Endothelial cell of umbilical vein (primary cell): Measurements from ENCODE around the gene MYADML2.

Experiments
- EZH2 ChIP-seq: IDR thresholded peaks from 2 replicates; pipeline ENCODE4 v1.6.1; 2012; ENCODE audit warnings: borderline replicate concordance, low read depth, mild to moderate bottlenecking, moderate library complexity, low read length, inconsistent platforms; ENCODE audit not compliant: severe bottlenecking
- FOS ChIP-seq: IDR thresholded peaks from 2 replicates; pipeline ENCODE4 v1.6.1; 2011; ENCODE audit warnings: mild to moderate bottlenecking, low read length, moderate library complexity, borderline replicate concordance; ENCODE audit not compliant: insufficient read depth
- GATA2 ChIP-seq: IDR thresholded peaks from 2 replicates; pipeline ENCODE4 v1.7.0; 2011; ENCODE audit warnings: low read depth, mild to moderate bottlenecking, moderate library complexity, mixed read lengths, low read length; ENCODE audit not compliant: insufficient read length, insufficient read depth
- JUN ChIP-seq: IDR thresholded peaks from 2 replicates; pipeline ENCODE4 v1.6.1; 2011; ENCODE audit warnings: borderline replicate concordance, low read depth; ENCODE audit not compliant: insufficient read length, insufficient read depth
- MAX ChIP-seq: IDR thresholded peaks from 2 replicates; pipeline ENCODE4 v1.6.1; 2011; ENCODE audit not compliant: insufficient read depth, insufficient read length
- POLR2A ChIP-seq: IDR thresholded peaks from 2 replicates; pipeline ENCODE4 v1.6.1; 2012; ENCODE audit warnings: low read depth, mild to moderate bottlenecking, control low read depth, low read length
- POLR2AphosphoS5 ChIP-seq: IDR thresholded peaks from 2 replicates; pipeline ENCODE4 v1.6.1; 2012; ENCODE audit warnings: low read depth, mild to moderate bottlenecking, control low read depth, low read length, moderate library complexity; ENCODE audit not compliant: insufficient read depth
- TF ChIP-seq, protein P1 (sequence below), 2 donors: IDR thresholded peaks; 1 replicate in 1 of 2; 2 replicates in 1 of 2; pipeline ENCODE4 v1.5.1; 2011; ENCODE audit warnings: low read length in 2 of 2, mild to moderate bottlenecking in 2 of 2, moderate library complexity in 2 of 2, control low read depth in 1 of 2, inconsistent platforms in 1 of 2, low read depth in 1 of 2; ENCODE audit not compliant: insufficient read depth in 1 of 2; ENCODE audit errors: extremely low read depth in 1 of 2

- TF ChIP-seq, protein P1, sequence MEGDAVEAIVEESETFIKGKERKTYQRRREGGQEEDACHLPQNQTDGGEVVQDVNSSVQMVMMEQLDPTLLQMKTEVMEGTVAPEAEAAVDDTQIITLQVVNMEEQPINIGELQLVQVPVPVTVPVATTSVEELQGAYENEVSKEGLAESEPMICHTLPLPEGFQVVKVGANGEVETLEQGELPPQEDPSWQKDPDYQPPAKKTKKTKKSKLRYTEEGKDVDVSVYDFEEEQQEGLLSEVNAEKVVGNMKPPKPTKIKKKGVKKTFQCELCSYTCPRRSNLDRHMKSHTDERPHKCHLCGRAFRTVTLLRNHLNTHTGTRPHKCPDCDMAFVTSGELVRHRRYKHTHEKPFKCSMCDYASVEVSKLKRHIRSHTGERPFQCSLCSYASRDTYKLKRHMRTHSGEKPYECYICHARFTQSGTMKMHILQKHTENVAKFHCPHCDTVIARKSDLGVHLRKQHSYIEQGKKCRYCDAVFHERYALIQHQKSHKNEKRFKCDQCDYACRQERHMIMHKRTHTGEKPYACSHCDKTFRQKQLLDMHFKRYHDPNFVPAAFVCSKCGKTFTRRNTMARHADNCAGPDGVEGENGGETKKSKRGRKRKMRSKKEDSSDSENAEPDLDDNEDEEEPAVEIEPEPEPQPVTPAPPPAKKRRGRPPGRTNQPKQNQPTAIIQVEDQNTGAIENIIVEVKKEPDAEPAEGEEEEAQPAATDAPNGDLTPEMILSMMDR (IDR thresholded peaks at IDR 0.05; ENCODE audit: extremely low read depth in 1 of 2, insufficient read depth in 1 of 2, low read depth in 1 of 2, low read length in 2 of 2), result no peak
- TF ChIP-seq FOS (no peak), POLR2AphosphoS5 (no peak), POLR2A (no peak), EZH2 (no peak), MAX (no peak), JUN (no peak), GATA2 (no peak)
These were observed 17.5 kb downstream of the MYADML2 start for GRCh38 chr17:81929253-81930141.
